K562 (cell line): ENCODE measurements around the gene TMEM100. TPM values are rescaled to one million over a fixed set of nuclear protein-coding genes. Genes with fewer than 3 reads are reported as not detected.
A peak's percentile ranks its signal among the peaks of the same experiment; 100 is the strongest.

Experiments used
- ARID1B ChIP-seq: fragments of 450-650 bp; IDR thresholded peaks from 2 replicates; pipeline ENCODE4 v1.6.1; 2016; ENCODE audit warnings: antibody characterized with exemption, mild to moderate bottlenecking, inconsistent platforms
- CEBPB ChIP-seq: fragments of 450-650 bp; IDR thresholded peaks from 2 replicates; pipeline ENCODE4 v1.6.1; 2016; ENCODE audit warnings: missing genetic modification characterization, missing compliant biosample characterization
- ELF1 ChIP-seq: fragments of 200-800 bp; sonication (Bioruptor generic); IDR thresholded peaks from 2 replicates; pipeline ENCODE4 v1.6.1; 2016; ENCODE audit warnings: missing genetic modification characterization, missing compliant biosample characterization
- EP400 ChIP-seq: fragments of 450-650 bp; IDR thresholded peaks from 2 replicates; pipeline ENCODE4 v1.6.1; 2017; ENCODE audit warnings: antibody characterized with exemption, mild to moderate bottlenecking, moderate library complexity
- ETV6 ChIP-seq, 3 experiments: fragments of 150-350 bp in 1 of 3; sonication (generic) in 1 of 3; formaldehyde crosslinking in 1 of 3; IDR thresholded peaks; 2 replicates each; pipeline versions ENCODE4 v1.6.1 to v1.8.0; 2014 to 2022; ENCODE audit warnings: borderline replicate concordance in 2 of 3, low read depth in 2 of 3, antibody characterized with exemption in 1 of 3, low read length in 1 of 3, mild to moderate bottlenecking in 1 of 3, missing genetic modification reagents in 1 of 3
- HNRNPLL ChIP-seq: fragments of 200-400 bp; formaldehyde crosslinking; IDR thresholded peaks from 2 replicates; pipeline ENCODE4 v1.6.1; 2017; ENCODE audit warnings: low read length, low read depth, mild to moderate bottlenecking; ENCODE audit not compliant: poor library complexity, severe bottlenecking
- JUNB ChIP-seq: fragments of 450-650 bp; formaldehyde crosslinking; conservative IDR thresholded peaks from 2 replicates; pipeline ENCODE4 v1.4.0; 2020; ENCODE audit warnings: mild to moderate bottlenecking
- KAT8 ChIP-seq: fragments of 450-650 bp; IDR thresholded peaks from 2 replicates; pipeline ENCODE4 v1.6.1; 2016; ENCODE audit warnings: low read depth, mild to moderate bottlenecking
- LEF1 ChIP-seq: fragments of 450-650 bp; IDR thresholded peaks from 2 replicates; pipeline ENCODE4 v1.6.1; 2016; ENCODE audit warnings: mild to moderate bottlenecking
- MCM5 ChIP-seq: fragments of 450-650 bp; IDR thresholded peaks from 2 replicates; pipeline ENCODE4 v1.6.1; 2016; ENCODE audit warnings: low read depth
- POLR2H ChIP-seq: IDR thresholded peaks from 2 replicates; pipeline ENCODE4 v1.6.1; 2016; ENCODE audit warnings: missing genetic modification characterization, low read depth, mild to moderate bottlenecking, control low read depth, missing compliant biosample characterization, moderate library complexity
- RBM39 ChIP-seq: fragments of 200-400 bp; formaldehyde crosslinking; optimal IDR thresholded peaks from 2 replicates; pipeline ENCODE3; 2018; ENCODE audit warnings: low read depth, low read length
- SIN3B ChIP-seq: fragments of 450-650 bp; IDR thresholded peaks from 2 replicates; pipeline ENCODE4 v1.6.1; 2017; ENCODE audit warnings: low read depth, mild to moderate bottlenecking, moderate library complexity
- ZNF140 ChIP-seq: fragments of 250-450 bp; sonication (Bioruptor Pico); IDR thresholded peaks from 2 replicates; pipeline ENCODE4 v1.8.0; 2021; ENCODE audit warnings: moderate library complexity, mild to moderate bottlenecking, inconsistent platforms
- ZNF224 ChIP-seq: sonication (generic); formaldehyde crosslinking; IDR thresholded peaks from 2 replicates; pipeline ENCODE4 v1.8.0; 2022; ENCODE audit warnings: mild to moderate bottlenecking, missing genetic modification reagents
- ZNF280A ChIP-seq: fragments of 450-650 bp; IDR thresholded peaks from 2 replicates; pipeline ENCODE4 v1.6.1; 2018; ENCODE audit warnings: mild to moderate bottlenecking, low read depth; ENCODE audit not compliant: partially characterized antibody
- ZNF354B ChIP-seq: fragments of 250-450 bp; sonication (Bioruptor Pico); IDR thresholded peaks from 2 replicates; pipeline ENCODE4 v1.4.0; 2020
- ZNF586 ChIP-seq: fragments of 450-650 bp; formaldehyde crosslinking; conservative IDR thresholded peaks from 2 replicates; pipeline ENCODE4 v1.4.0; 2020; ENCODE audit warnings: mild to moderate bottlenecking, moderate library complexity
- polyA plus RNA-seq, 8 experiments: library from polyadenylated mRNA; depleted of rRNA in 4 of 8; stranded (reverse) in 5 of 8; unstranded in 3 of 8; fragments of >200 nt; fragmentation: Nextera tagmentation in 2 of 8; fragmentation: Illumina TruSeq in 1 of 8; extraction: Ambion mirVana in 2 of 8; extraction: Trizol in 1 of 8; gene quantifications; 2 replicates each; pipeline versions ENCODE4 v1.2.1 to v1.2.3, GENCODE V29; 2011 to 2014; ENCODE audit warnings: inconsistent platforms in 1 of 8, missing spikeins in 1 of 8
- total RNA-seq, 7 experiments: library from RNA; depleted of rRNA in 6 of 7; stranded (reverse); fragments of >200 nt in 6 of 7; fragmentation: Illumina TruSeq in 2 of 7; extraction: Trizol in 2 of 7; gene quantifications; 2 replicates each; pipeline versions ENCODE4 v1.2.1 to v1.2.3, GENCODE V29; 2011 to 2021; ENCODE audit warnings: low replicate concordance in 1 of 7
- TF ChIP-seq, protein P1 (sequence below), 2 experiments: fragments of 450-650 bp in 1 of 2; IDR thresholded peaks; 2 replicates each; pipeline ENCODE4 v1.6.1; 2011 to 2017; ENCODE audit warnings: low read depth in 2 of 2, antibody characterized with exemption in 1 of 2, borderline replicate concordance in 1 of 2, low read length in 1 of 2, mild to moderate bottlenecking in 1 of 2, mixed read lengths in 1 of 2; ENCODE audit not compliant: control insufficient read depth in 1 of 2
- TF ChIP-seq, protein P2 (sequence below): fragments of 450-650 bp; IDR thresholded peaks from 2 replicates; pipeline ENCODE4 v1.6.1; 2016; ENCODE audit warnings: antibody characterized with exemption
- TF ChIP-seq, protein P3 (sequence below): fragments of 250-450 bp; sonication (Bioruptor Pico); IDR thresholded peaks from 2 replicates; pipeline ENCODE4 v1.5.0; 2022; ENCODE audit warnings: mild to moderate bottlenecking

TMEM100 gene
- total and polyA plus RNA-seq, 9 of the 15 experiments (the other 6 are each of a cell fraction or from before 2014, with no cell fraction given) = 0.12 to 0.50 (median 0.19) TPM

DNA sequence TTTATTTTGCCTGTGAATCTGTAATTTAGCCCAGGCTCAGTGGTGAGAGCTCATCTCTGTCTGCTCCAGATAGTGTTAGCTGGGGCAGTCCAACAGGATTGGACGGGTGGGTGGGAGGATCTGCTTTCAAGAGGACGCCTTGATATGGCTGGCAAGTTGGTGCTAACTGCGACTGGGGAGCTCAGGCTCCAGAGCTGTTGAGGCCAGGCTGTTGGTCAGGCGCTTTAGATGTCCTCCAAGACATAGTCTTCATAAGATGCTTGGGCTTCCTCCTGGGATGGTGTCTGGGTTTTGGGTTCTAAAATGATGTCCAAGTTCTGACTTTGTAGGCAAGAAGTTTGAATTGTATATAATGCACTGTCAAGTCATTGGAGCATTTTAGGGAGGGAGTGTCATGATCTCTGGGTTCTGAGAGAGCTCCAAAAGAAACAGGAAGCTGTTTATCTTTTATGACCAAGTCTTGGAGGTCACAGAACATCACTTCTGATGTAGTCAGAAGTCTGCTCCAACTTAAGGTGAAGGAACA, 15.4 kb upstream of the TMEM100 start (continued):
- TF ChIP-seq ETV6 (IDR thresholded peaks at IDR 0.05; ENCODE audit: borderline replicate concordance in 1 of 2, low read depth in 2 of 2, low read length in 1 of 2) (no peak), ETV6 (CRISPR knock-in tag; IDR thresholded peaks at IDR 0.05; ENCODE audit: borderline replicate concordance) (no peak), SIN3B (no peak), ZNF354B (CRISPR knock-in tag) (no peak), ARID1B (peak; percentile 86), MCM5 (no peak), EP400 (no peak; the same call in 1 of the 2 replicates), ZNF586 (CRISPR knock-in tag) (no peak), ZNF224 (CRISPR knock-in tag) (no peak), ZNF280A (no peak), RBM39 (no peak), HNRNPLL (no peak), ZNF140 (CRISPR knock-in tag) (no peak), CEBPB (tag) (no peak), LEF1 (peak; percentile 94), JUNB (no peak), POLR2H (tag) (peak; percentile 52; the same call in 1 of the 2 replicates), KAT8 (no peak), ELF1 (tag) (no peak)
- TF ChIP-seq, protein P1, sequence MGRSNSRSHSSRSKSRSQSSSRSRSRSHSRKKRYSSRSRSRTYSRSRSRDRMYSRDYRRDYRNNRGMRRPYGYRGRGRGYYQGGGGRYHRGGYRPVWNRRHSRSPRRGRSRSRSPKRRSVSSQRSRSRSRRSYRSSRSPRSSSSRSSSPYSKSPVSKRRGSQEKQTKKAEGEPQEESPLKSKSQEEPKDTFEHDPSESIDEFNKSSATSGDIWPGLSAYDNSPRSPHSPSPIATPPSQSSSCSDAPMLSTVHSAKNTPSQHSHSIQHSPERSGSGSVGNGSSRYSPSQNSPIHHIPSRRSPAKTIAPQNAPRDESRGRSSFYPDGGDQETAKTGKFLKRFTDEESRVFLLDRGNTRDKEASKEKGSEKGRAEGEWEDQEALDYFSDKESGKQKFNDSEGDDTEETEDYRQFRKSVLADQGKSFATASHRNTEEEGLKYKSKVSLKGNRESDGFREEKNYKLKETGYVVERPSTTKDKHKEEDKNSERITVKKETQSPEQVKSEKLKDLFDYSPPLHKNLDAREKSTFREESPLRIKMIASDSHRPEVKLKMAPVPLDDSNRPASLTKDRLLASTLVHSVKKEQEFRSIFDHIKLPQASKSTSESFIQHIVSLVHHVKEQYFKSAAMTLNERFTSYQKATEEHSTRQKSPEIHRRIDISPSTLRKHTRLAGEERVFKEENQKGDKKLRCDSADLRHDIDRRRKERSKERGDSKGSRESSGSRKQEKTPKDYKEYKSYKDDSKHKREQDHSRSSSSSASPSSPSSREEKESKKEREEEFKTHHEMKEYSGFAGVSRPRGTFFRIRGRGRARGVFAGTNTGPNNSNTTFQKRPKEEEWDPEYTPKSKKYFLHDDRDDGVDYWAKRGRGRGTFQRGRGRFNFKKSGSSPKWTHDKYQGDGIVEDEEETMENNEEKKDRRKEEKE (IDR thresholded peaks at IDR 0.05; ENCODE audit: borderline replicate concordance in 1 of 2, control insufficient read depth in 1 of 2, low read depth in 2 of 2, low read length in 1 of 2) = no peak
- TF ChIP-seq, protein P2, sequence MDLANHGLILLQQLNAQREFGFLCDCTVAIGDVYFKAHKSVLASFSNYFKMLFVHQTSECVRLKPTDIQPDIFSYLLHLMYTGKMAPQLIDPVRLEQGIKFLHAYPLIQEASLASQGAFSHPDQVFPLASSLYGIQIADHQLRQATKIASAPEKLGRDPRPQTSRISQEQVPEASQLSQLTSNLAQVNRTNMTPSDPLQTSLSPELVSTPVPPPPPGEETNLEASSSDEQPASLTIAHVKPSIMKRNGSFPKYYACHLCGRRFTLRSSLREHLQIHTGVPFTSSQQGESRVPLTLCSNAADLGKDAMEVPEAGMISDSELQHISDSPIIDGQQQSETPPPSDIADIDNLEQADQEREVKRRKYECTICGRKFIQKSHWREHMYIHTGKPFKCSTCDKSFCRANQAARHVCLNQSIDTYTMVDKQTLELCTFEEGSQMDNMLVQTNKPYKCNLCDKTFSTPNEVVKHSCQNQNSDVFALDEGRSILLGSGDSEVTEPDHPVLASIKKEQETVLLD = no peak
- TF ChIP-seq, protein P3, sequence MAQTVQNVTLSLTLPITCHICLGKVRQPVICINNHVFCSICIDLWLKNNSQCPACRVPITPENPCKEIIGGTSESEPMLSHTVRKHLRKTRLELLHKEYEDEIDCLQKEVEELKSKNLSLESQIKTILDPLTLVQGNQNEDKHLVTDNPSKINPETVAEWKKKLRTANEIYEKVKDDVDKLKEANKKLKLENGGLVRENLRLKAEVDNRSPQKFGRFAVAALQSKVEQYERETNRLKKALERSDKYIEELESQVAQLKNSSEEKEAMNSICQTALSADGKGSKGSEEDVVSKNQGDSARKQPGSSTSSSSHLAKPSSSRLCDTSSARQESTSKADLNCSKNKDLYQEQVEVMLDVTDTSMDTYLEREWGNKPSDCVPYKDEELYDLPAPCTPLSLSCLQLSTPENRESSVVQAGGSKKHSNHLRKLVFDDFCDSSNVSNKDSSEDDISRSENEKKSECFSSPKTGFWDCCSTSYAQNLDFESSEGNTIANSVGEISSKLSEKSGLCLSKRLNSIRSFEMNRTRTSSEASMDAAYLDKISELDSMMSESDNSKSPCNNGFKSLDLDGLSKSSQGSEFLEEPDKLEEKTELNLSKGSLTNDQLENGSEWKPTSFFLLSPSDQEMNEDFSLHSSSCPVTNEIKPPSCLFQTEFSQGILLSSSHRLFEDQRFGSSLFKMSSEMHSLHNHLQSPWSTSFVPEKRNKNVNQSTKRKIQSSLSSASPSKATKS (CRISPR knock-in tag) = no peak
